Measurements from ENCODE around the gene DPH1.

The DPH1 gene

GRCh38 chr17:2092253-2092652 is 62.3 kb downstream of the DPH1 start:
- Histone ChIP-seq H3K4me1 (ENCODE audit: insufficient read depth, low read length) (peaks cover 13% of the 10 kb centered on the region), H3K4me3 (ENCODE audit: low read length) (no peak overlapping the region), H3K9me3 (ENCODE audit: insufficient read depth, low read depth, low read length) (no peaks in the 10 kb centered on the region), H3K36me3 (ENCODE audit: insufficient read depth, low read depth, low read length) (no peaks in the 10 kb centered on the region), H3K9ac (ENCODE audit: low read depth, low read length) (no peak overlapping the region), H3K27ac (ENCODE audit: low read length) (no peak overlapping the region), H3K27me3 (ENCODE audit: insufficient read depth, low read length) (no peaks in the 10 kb centered on the region)

DNA sequence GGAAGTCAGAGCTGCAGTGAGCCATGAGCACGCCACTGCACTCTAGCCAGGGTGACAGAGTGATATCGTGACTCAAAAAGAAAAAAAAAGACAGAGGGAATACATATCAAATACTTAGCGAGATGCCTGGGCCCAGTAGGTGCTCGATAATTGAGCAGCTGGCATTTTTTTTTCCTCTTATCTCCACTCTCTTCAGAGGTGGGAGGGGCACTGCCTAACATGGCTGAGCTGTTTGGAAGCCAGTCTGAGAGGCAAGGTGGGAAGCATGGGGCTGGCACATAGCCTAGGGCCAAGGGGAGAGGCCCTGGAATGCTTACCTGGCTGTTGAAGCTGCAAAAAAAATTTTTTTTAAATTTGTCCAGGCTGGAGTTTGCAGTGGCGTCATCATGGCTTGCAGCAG is 63.4 kb downstream of the DPH1 start:
- H3K4me3 ChIP-seq (ENCODE audit: low read length), result no peak overlapping the region
- H3K4me1 ChIP-seq (ENCODE audit: insufficient read depth, low read length), result peaks cover 13% of the 10 kb centered on the region
- H3K9ac ChIP-seq (ENCODE audit: low read depth, low read length), result no peak overlapping the region
- no peak overlapping the region for H3K27ac ChIP-seq (ENCODE audit: low read length)
- H3K27me3 ChIP-seq (ENCODE audit: insufficient read depth, low read length), result no peaks in the 10 kb centered on the region
- H3K36me3 ChIP-seq (ENCODE audit: insufficient read depth, low read depth, low read length), result no peaks in the 10 kb centered on the region
- no peaks in the 10 kb centered on the region for H3K9me3 ChIP-seq (ENCODE audit: insufficient read depth, low read depth, low read length)
